ENCODE data around the gene RALGPS2. TPM values are rescaled to one million over a fixed set of nuclear protein-coding genes. Genes with fewer than 3 reads are reported as not detected.

The RALGPS2 gene
- polyA plus RNA-seq, 3 donors = 2.0 to 4.2 (median 2.3) TPM

- no peaks in the 10 kb centered on the region for H3K9me3 Mint-ChIP-seq
- Histone ChIP-seq H3K27me3 (ENCODE audit: control insufficient read depth in 2 of 2, insufficient read depth in 2 of 2, low read length in 2 of 2) (no peaks in the 10 kb centered on the region), H3K4me1 (ENCODE audit: control insufficient read depth in 1 of 2, insufficient read depth in 2 of 2, low read length in 2 of 2) (no peaks in the 10 kb centered on the region), H3K9me3 (replicated peaks in 1 of 2; ENCODE audit: control insufficient read depth in 1 of 2, insufficient read depth in 1 of 2, low read length in 2 of 2) (no peaks in the 10 kb centered on the region), H3K4me2 (replicated peaks; ENCODE audit: extremely low read depth, low read length, poor library complexity, severe bottlenecking) (no peak overlapping the region), H3K9ac (ENCODE audit: insufficient read depth, low read length, poor library complexity, severe bottlenecking) (no peak overlapping the region), H2AFZ (ENCODE audit: insufficient read depth, low read depth, low read length, poor library complexity, severe bottlenecking) (no peak overlapping the region), H3K4me3 (replicated peaks in 1 of 3; ENCODE audit: low read depth in 2 of 3, low read length in 3 of 3) (no peak overlapping the region), H3K79me2 (ENCODE audit: insufficient read depth, low read length) (no peaks in the 10 kb centered on the region), H3K36me3 (replicated peaks in 1 of 2; ENCODE audit: control insufficient read depth in 1 of 2, insufficient read depth in 2 of 2, low read length in 2 of 2) (no peaks in the 10 kb centered on the region), H4K20me1 (ENCODE audit: insufficient read depth, low read length) (no peaks in the 10 kb centered on the region), H3K27ac (ENCODE audit: low read depth in 1 of 2, low read length in 2 of 2) (no peak overlapping the region)
- intact Hi-C loops (cut with micrococcal nuclease) = no loop called here
- no peak for DNase-seq
- H3K36me3 Mint-ChIP-seq = peaks cover 0 to under 1% of the 10 kb centered on the region in 2 donors
- TF ChIP-seq CTCF (IDR thresholded peaks at IDR 0.05) = no peak
- no peak overlapping the region for H3K4me3 Mint-ChIP-seq
- no peaks in the 10 kb centered on the region for H3K4me1 Mint-ChIP-seq
- H3K27me3 Mint-ChIP-seq (ENCODE audit: low read depth in 3 of 3) = no peaks in the 10 kb centered on the region
- H3K27ac Mint-ChIP-seq = no peak overlapping the region
These were observed 150.9 kb downstream of the RALGPS2 start for GRCh38 chr1:178875936-178876335.

- WGBS (ENCODE audit: insufficient coverage) = no CpG with 5 or more reads among the region's 3 CpGs
These were observed 152.9 kb downstream of the RALGPS2 start for GRCh38 chr1:178877896-178878295.

More at GRCh38 chr1:178877896-178878295, 152.9 kb downstream of the RALGPS2 start:
- Histone ChIP-seq H3K27ac (ENCODE audit: low read depth in 1 of 2, low read length in 2 of 2) (no peak overlapping the region), H2AFZ (ENCODE audit: insufficient read depth, low read depth, low read length, poor library complexity, severe bottlenecking) (no peak overlapping the region), H3K36me3 (replicated peaks in 1 of 2; ENCODE audit: control insufficient read depth in 1 of 2, insufficient read depth in 2 of 2, low read length in 2 of 2) (no peaks in the 10 kb centered on the region), H3K4me3 (replicated peaks in 1 of 3; ENCODE audit: low read depth in 2 of 3, low read length in 3 of 3) (no peak overlapping the region), H3K9ac (ENCODE audit: insufficient read depth, low read length, poor library complexity, severe bottlenecking) (no peak overlapping the region), H3K27me3 (ENCODE audit: control insufficient read depth in 2 of 2, insufficient read depth in 2 of 2, low read length in 2 of 2) (no peaks in the 10 kb centered on the region), H4K20me1 (ENCODE audit: insufficient read depth, low read length) (no peaks in the 10 kb centered on the region), H3K79me2 (ENCODE audit: insufficient read depth, low read length) (no peaks in the 10 kb centered on the region), H3K4me2 (replicated peaks; ENCODE audit: extremely low read depth, low read length, poor library complexity, severe bottlenecking) (no peak overlapping the region), H3K9me3 (replicated peaks in 1 of 2; ENCODE audit: control insufficient read depth in 1 of 2, insufficient read depth in 1 of 2, low read length in 2 of 2) (no peaks in the 10 kb centered on the region), H3K4me1 (ENCODE audit: control insufficient read depth in 1 of 2, insufficient read depth in 2 of 2, low read length in 2 of 2) (no peaks in the 10 kb centered on the region)
- Mint-ChIP-seq H3K27me3 (ENCODE audit: low read depth in 3 of 3) (no peaks in the 10 kb centered on the region), H3K9me3 (no peaks in the 10 kb centered on the region), H3K36me3 (peaks cover 2 to 6% of the 10 kb centered on the region in 2 donors), H3K4me1 (no peaks in the 10 kb centered on the region), H3K27ac (no peak overlapping the region), H3K4me3 (no peak overlapping the region)
- no peak for DNase-seq
- intact Hi-C loops (cut with micrococcal nuclease) = no loop called here
- no peak for TF ChIP-seq CTCF (IDR thresholded peaks at IDR 0.05)
